RWPE1 (cell line): ENCODE data around the gene MYO9A.

ENCODE experiments used
- CTCF ChIA-PET: fragments of 350-600 bp; sonication (Branson Sonifier 250); formaldehyde crosslinking; extraction: SDS; loops from one replicate; lab custom pipeline; 2021; lab: Yijun Ruan, JAX
- POLR2A ChIA-PET: fragments of 400-600 bp; formaldehyde crosslinking; extraction: SDS; loops from one replicate; lab custom pipeline; 2020; ENCODE audit warnings: antibody characterized with exemption; ENCODE audit not compliant: low non-redundant PET; lab: Yijun Ruan, JAX
- DNase-seq: peaks from one replicate; pipeline ENCODE4 v3.0.0; 2012; ENCODE audit warnings: low spot score
- H3K27ac ChIP-seq: fragments of 450-650 bp; 2 replicates; pipeline ENCODE4 v1.5.1; 2017
- TF ChIP-seq, protein P1 (sequence below): fragments of 450-650 bp; conservative IDR thresholded peaks from 2 replicates; pipeline ENCODE4 v1.5.1; 2017; ENCODE audit warnings: low read depth, mild to moderate bottlenecking

MYO9A gene

DNA sequence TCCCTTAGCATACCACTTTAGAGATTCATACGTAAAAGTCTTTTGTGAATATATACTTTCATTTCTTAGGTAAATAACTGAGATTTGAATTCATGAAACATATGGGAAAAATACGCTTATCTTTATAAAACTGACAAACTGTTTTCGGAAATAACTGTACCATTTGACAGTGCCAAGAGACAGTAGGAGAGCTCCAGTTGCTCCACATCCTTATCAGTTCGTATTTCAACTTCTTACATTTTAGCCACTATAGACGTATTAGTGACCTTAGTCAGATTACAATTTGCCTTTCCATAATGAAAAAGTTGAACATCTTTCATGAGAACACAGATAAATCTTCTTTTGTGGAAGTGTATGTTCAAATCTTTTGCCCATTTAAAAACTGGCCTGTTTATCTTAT is 174.1 kb downstream of the MYO9A start:
- ChIA-PET CTCF (no interaction called here), POLR2A (no interaction called here)
- TF ChIP-seq, protein P1, sequence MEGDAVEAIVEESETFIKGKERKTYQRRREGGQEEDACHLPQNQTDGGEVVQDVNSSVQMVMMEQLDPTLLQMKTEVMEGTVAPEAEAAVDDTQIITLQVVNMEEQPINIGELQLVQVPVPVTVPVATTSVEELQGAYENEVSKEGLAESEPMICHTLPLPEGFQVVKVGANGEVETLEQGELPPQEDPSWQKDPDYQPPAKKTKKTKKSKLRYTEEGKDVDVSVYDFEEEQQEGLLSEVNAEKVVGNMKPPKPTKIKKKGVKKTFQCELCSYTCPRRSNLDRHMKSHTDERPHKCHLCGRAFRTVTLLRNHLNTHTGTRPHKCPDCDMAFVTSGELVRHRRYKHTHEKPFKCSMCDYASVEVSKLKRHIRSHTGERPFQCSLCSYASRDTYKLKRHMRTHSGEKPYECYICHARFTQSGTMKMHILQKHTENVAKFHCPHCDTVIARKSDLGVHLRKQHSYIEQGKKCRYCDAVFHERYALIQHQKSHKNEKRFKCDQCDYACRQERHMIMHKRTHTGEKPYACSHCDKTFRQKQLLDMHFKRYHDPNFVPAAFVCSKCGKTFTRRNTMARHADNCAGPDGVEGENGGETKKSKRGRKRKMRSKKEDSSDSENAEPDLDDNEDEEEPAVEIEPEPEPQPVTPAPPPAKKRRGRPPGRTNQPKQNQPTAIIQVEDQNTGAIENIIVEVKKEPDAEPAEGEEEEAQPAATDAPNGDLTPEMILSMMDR: no peak
- no peak overlapping the region for H3K27ac ChIP-seq
- DNase-seq: no peak

- TF ChIP-seq, protein P1: no peak
- ChIA-PET POLR2A (no interaction called here), CTCF (interaction anchor here (0.6 to 1.0 kb wide), 2 partner anchors 19 to 865 kb away, joined by 3 read pairs; no protein-coding TSS in a partner anchor)
- no peak for DNase-seq
- H3K27ac ChIP-seq: no peak overlapping the region
Observed at GRCh38 chr15:71939981-71940588, 177.9 kb downstream of the MYO9A start.

- no peak overlapping the region for H3K27ac ChIP-seq
- DNase-seq: no peak
- ChIA-PET POLR2A (interaction anchor here (1.1 kb wide), 1 partner anchor 16 kb away, joined by 4 read pairs; no protein-coding TSS in a partner anchor), CTCF (no interaction called here)
- TF ChIP-seq, protein P1: no peak
Observed at GRCh38 chr15:71937650-71938311, 180.2 kb downstream of the MYO9A start.

DNA sequence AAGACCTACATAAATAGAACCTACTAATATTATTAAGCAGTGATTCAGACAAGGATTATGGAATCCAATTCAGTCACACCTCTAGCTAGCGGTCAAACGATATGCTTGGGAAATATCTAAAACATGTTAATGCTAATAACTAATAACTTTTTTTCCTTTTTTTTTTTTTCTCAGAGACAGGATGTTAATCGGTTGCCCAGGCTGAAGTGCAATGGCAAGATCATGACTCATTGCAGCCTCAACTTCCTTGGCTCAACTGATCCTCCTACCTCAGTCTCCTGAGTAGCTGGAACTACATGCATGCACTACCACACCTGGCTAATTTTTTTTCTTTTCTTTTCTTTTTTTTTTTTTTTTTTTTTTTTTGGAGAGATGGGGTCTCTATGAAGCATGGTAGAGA is 183.5 kb downstream of the MYO9A start:
- ChIA-PET CTCF (interaction anchor here (0.6 kb wide), 1 partner anchor 64 kb away, joined by 4 read pairs; no protein-coding TSS in a partner anchor), POLR2A (no interaction called here)
- H3K27ac ChIP-seq: no peak overlapping the region
- DNase-seq: no peak
- TF ChIP-seq, protein P1: no peak

DNA sequence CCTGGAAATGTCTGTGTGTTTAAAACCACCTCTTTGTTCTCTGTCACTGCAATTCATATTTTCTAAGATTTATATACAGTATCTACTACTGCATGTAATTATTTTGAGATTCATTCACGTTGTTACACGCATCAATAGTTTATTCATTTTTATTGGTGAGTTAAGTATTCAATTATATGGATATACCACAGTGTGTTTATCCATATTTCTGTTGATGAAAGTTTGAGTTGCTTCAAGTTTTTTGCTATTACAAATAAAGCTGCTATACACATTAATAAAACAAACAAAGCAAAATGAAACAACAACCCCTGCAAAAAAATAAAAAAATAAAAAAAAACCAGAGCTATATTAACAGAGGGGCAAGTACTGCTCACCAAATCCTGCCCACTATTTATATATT is 185.3 kb downstream of the MYO9A start:
- no peak overlapping the region for H3K27ac ChIP-seq
- ChIA-PET CTCF (interaction anchor here (0.6 kb wide), 1 partner anchor 17 kb away, joined by 6 read pairs; no protein-coding TSS in a partner anchor), POLR2A (no interaction called here)
- TF ChIP-seq, protein P1: no peak
- no peak for DNase-seq

GRCh38 chr15:71931261-71931660 is 186.7 kb downstream of the MYO9A start:
- TF ChIP-seq, protein P1: no peak
- CTCF ChIA-PET: no interaction called here
- POLR2A ChIA-PET: no interaction called here
- H3K27ac ChIP-seq: no peak overlapping the region
- no peak for DNase-seq
